Smooth muscle cell (in vitro differentiated cells): Measurements from ENCODE around the gene KIAA0753. TPM values are rescaled to one million over a fixed set of nuclear protein-coding genes. Genes with fewer than 3 reads are reported as not detected.

Experiments
- DNase-seq: peaks from one replicate; lab custom pipeline; 2025; ENCODE audit not compliant: unreplicated experiment; lab: John Stamatoyannopoulos, UW
- H2AFZ ChIP-seq: fragments of 200-600 bp; sonication (generic); 2 replicates; pipeline ENCODE4 v1.6.0; 2016; ENCODE audit warnings: antibody characterized with exemption, low read depth, mild to moderate bottlenecking
- H3F3A ChIP-seq: fragments of 200-600 bp; sonication (generic); 2 replicates; pipeline ENCODE4 v1.6.0; 2017; ENCODE audit warnings: antibody characterized with exemption, low read depth
- H3K27ac ChIP-seq: fragments of 200-600 bp; sonication (generic); 2 replicates; pipeline ENCODE4 v1.5.1; 2016; ENCODE audit warnings: low read depth, mild to moderate bottlenecking
- H3K27me3 ChIP-seq: fragments of 200-600 bp; sonication (generic); 2 replicates; pipeline ENCODE4 v1.6.1; 2016; ENCODE audit warnings: low read depth, mild to moderate bottlenecking
- H3K36me3 ChIP-seq: fragments of 200-600 bp; sonication (generic); 2 replicates; pipeline ENCODE4 v1.5.1; 2016; ENCODE audit warnings: low read depth
- H3K4me1 ChIP-seq: fragments of 200-600 bp; sonication (generic); 2 replicates; pipeline ENCODE4 v1.5.1; 2016; ENCODE audit warnings: low read depth
- H3K4me2 ChIP-seq: fragments of 200-600 bp; sonication (generic); 2 replicates; pipeline ENCODE4 v1.6.0; 2016; ENCODE audit warnings: mild to moderate bottlenecking
- H3K4me3 ChIP-seq: fragments of 200-600 bp; sonication (generic); 2 replicates; pipeline ENCODE4 v1.5.1; 2016; ENCODE audit warnings: mild to moderate bottlenecking
- H3K79me2 ChIP-seq: fragments of 200-600 bp; sonication (generic); 2 replicates; pipeline ENCODE4 v1.6.0; 2016; ENCODE audit warnings: low read depth, mild to moderate bottlenecking
- H3K9ac ChIP-seq: fragments of 200-600 bp; sonication (generic); 2 replicates; pipeline ENCODE4 v1.6.0; 2016; ENCODE audit warnings: low read depth
- H3K9me3 ChIP-seq: fragments of 200-600 bp; sonication (generic); replicated peaks from 2 replicates; pipeline ENCODE4 v1.5.1; 2016; ENCODE audit warnings: low read depth
- H4K20me1 ChIP-seq: fragments of 200-600 bp; sonication (generic); 2 replicates; pipeline ENCODE4 v1.6.0; 2016; ENCODE audit warnings: low read depth
- CTCF ChIP-seq: fragments of 200-600 bp; sonication (generic); IDR thresholded peaks from 2 replicates; pipeline ENCODE4 v1.5.1; 2017; ENCODE audit warnings: borderline replicate concordance, mild to moderate bottlenecking, antibody characterized with exemption; ENCODE audit not compliant: insufficient read depth, poor library complexity, severe bottlenecking
- WGBS: methylation state at CpG from one replicate; pipeline ENCODE4 v1.1.7; 2016; ENCODE audit warnings: low lambda C conversion rate; 5-methylcytosine and 5-hydroxymethylcytosine counted together
- polyA plus RNA-seq: library from polyadenylated mRNA; unstranded; fragments of >200 nt; fragmentation: Nextera tagmentation; extraction: Ambion mirVana; gene quantifications from 2 replicates; pipeline ENCODE4 v1.2.1, GENCODE V29; 2016
- total RNA-seq: library from RNA; depleted of rRNA; stranded (reverse); fragments of >200 nt; gene quantifications from 2 replicates; pipeline ENCODE4 v1.2.3, GENCODE V29; 2014

KIAA0753 gene
- 15.0 and 22.0 TPM in 2 replicates for total RNA-seq
- polyA plus RNA-seq, result 4.9 and 6.3 TPM in 2 replicates

- under 1% methylated on average over 50 of the region's 52 CpGs for WGBS
- no peak for TF ChIP-seq CTCF
- Histone ChIP-seq H3K4me3 (peak within 1 kb of the TSS; percentile 74), H3K79me2 (peaks cover 45% of the 10 kb centered on the region), H3K9me3 (no peaks in the 10 kb centered on the region), H3K4me2 (peak within 1 kb of the TSS; percentile 90), H3K36me3 (peaks cover 3% of the 10 kb centered on the region), H3K27ac (peak within 1 kb of the TSS; percentile 96), H3F3A (peaks cover 6% of the 10 kb centered on the region), H2AFZ (peak within 1 kb of the TSS; percentile 73), H3K27me3 (no peaks in the 10 kb centered on the region), H3K4me1 (peaks cover 11% of the 10 kb centered on the region), H3K9ac (peak within 1 kb of the TSS; percentile 96), H4K20me1 (peaks cover 48% of the 10 kb centered on the region)
- DNase-seq, result peak; percentile 88
These were observed at the start of gene KIAA0753, which contains the start of gene TXNDC17 for GRCh38 chr17:6640536-6641246. TSS of gene KIAA0753 (minus strand) at chr17:6640711. CDS start at chr17:6635103, 5,608 bp downstream. TSS of gene TXNDC17 (plus strand) at chr17:6641060. CDS start at chr17:6641083, 23 bp downstream.

DNA sequence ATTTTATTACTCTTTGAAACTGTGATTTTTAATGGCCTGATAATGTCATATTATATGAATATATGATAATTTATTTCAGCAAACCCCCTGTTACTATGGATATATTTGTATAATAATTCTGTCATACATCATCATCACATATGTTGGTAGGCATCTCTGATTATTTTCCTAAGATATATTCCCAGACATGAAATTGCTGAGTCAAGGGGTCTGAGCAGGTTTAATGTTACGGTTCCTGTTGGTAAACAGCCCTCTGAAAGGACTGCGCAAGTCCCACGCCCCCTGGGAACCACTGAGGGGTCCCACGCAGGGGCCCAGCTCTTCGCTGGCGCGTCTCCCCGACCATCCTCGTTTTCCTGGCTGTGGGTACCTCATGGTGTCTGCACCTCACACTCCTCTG, 48.4 kb upstream of the KIAA0753 start:
- Histone ChIP-seq H3K4me1 (no peaks in the 10 kb centered on the region), H2AFZ (no peak overlapping the region), H3K4me2 (no peak overlapping the region), H3F3A (no peaks in the 10 kb centered on the region), H3K9ac (no peak overlapping the region), H3K27me3 (peaks cover 13% of the 10 kb centered on the region), H3K4me3 (no peak overlapping the region), H3K79me2 (no peaks in the 10 kb centered on the region), H3K9me3 (no peaks in the 10 kb centered on the region), H3K36me3 (no peaks in the 10 kb centered on the region), H3K27ac (no peak overlapping the region), H4K20me1 (no peaks in the 10 kb centered on the region)
- TF ChIP-seq CTCF, result no peak
- 83% methylated on average over 9 of the region's 9 CpGs for WGBS
- no peak for DNase-seq

DNA sequence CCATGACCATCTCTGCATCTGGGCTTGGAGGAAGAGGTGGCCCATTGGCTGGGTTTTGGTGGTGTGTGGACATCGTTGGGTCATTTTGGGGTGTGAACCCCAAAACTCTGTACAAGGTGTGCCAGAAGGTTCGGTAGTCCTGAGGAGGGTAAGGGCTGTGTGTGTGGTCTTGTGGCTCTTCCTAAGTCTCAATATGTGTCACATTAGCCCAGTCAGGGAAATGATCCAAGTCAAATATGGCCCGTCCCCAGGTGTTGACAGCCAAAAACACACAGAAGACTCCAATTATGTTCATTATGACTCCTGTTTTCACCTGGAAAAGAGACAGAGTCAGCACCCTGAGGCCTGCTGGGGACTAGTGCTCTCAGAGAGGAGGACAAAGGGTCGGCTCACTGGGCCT, 45.5 kb upstream of the KIAA0753 start:
- DNase-seq, result no peak
- peaks cover 6% of the 10 kb centered on the region for H3K27me3 ChIP-seq
- H3K27ac ChIP-seq, result no peak overlapping the region
- H3K9ac ChIP-seq, result no peak overlapping the region
- no peak overlapping the region for H3K4me2 ChIP-seq
- no peak overlapping the region for H2AFZ ChIP-seq
- no peaks in the 10 kb centered on the region for H3K4me1 ChIP-seq
- no peaks in the 10 kb centered on the region for H3F3A ChIP-seq
- no peaks in the 10 kb centered on the region for H4K20me1 ChIP-seq
- TF ChIP-seq CTCF, result no peak
- no peaks in the 10 kb centered on the region for H3K36me3 ChIP-seq
- no peak overlapping the region for H3K4me3 ChIP-seq
- 91% methylated on average over 4 of the region's 4 CpGs for WGBS
- H3K9me3 ChIP-seq, result no peaks in the 10 kb centered on the region
- H3K79me2 ChIP-seq, result no peaks in the 10 kb centered on the region
